ENCODE data around the gene TK1. TPM values are rescaled to one million over a fixed set of nuclear protein-coding genes. Genes with fewer than 3 reads are reported as not detected.

The TK1 gene
- total RNA-seq, 1 experiment from 2014 or later: 133 TPM

- POLR2A ChIA-PET (ENCODE audit: low non-redundant PET): no interaction called here
- Histone ChIP-seq H3K4me1 (ENCODE audit: insufficient read depth, low read length, poor library complexity, severe bottlenecking) (peaks cover 36% of the 10 kb centered on the region), H3K27me3 (replicated peaks; ENCODE audit: insufficient read depth, low read depth, low read length, poor library complexity) (no peaks in the 10 kb centered on the region), H3K27ac (ENCODE audit: low read depth, low read length, poor library complexity, severe bottlenecking) (no peak overlapping the region), H3K36me3 (ENCODE audit: insufficient read depth, low read length, poor library complexity, severe bottlenecking) (no peaks in the 10 kb centered on the region), H3K9me3 (ENCODE audit: low read depth, low read length, poor library complexity, severe bottlenecking) (no peaks in the 10 kb centered on the region), H3K4me3 (ENCODE audit: low read depth, low read length, poor library complexity, severe bottlenecking) (no peak overlapping the region)
- CTCF ChIA-PET: interaction anchor here (0.5 kb wide), 1 partner anchor 481 kb away, joined by 3 read pairs; no protein-coding TSS in a partner anchor
- no peak for DNase-seq (ENCODE audit: low spot score)
- TF ChIP-seq CTCF (conservative IDR thresholded peaks at IDR 0.05; ENCODE audit: low read depth, low read length): no peak
- no peak for TF ChIP-seq EZH2 (IDR thresholded peaks at IDR 0.05; ENCODE audit: borderline replicate concordance, low read depth, low read length, poor library complexity, severe bottlenecking)
- BruUV-seq (replicated peaks): no TSS peak
- intact Hi-C loops (cut with micrococcal nuclease; ENCODE audit: unreplicated experiment): loop anchor here (5.0 kb wide), 1 partner anchor 41 kb away; the partner anchor contains the start of gene SYNGR2
Measured at GRCh38 chr17:78125976-78126894, 60.6 kb downstream of the TK1 start.

GRCh38 chr17:78125138-78125913 is 61.5 kb downstream of the TK1 start:
- H3K4me1 ChIP-seq (ENCODE audit: insufficient read depth, low read length, poor library complexity, severe bottlenecking): peaks cover 30% of the 10 kb centered on the region
- DNase-seq (ENCODE audit: low spot score): no peak
- H3K9me3 ChIP-seq (ENCODE audit: low read depth, low read length, poor library complexity, severe bottlenecking): no peaks in the 10 kb centered on the region
- H3K27me3 ChIP-seq (replicated peaks; ENCODE audit: insufficient read depth, low read depth, low read length, poor library complexity): no peaks in the 10 kb centered on the region
- no peak overlapping the region for H3K27ac ChIP-seq (ENCODE audit: low read depth, low read length, poor library complexity, severe bottlenecking)
- ChIA-PET CTCF (no interaction called here), POLR2A (ENCODE audit: low non-redundant PET) (no interaction called here)
- BruUV-seq (replicated peaks): no TSS peak
- TF ChIP-seq EZH2 (IDR thresholded peaks at IDR 0.05; ENCODE audit: borderline replicate concordance, low read depth, low read length, poor library complexity, severe bottlenecking) (no peak), CTCF (conservative IDR thresholded peaks at IDR 0.05; ENCODE audit: low read depth, low read length) (no peak)
- intact Hi-C loops (cut with micrococcal nuclease; ENCODE audit: unreplicated experiment): loop anchor here (5.0 kb wide), 1 partner anchor 42 kb away; the partner anchor contains the start of gene SYNGR2
- H3K36me3 ChIP-seq (ENCODE audit: insufficient read depth, low read length, poor library complexity, severe bottlenecking): no peaks in the 10 kb centered on the region
- H3K4me3 ChIP-seq (ENCODE audit: low read depth, low read length, poor library complexity, severe bottlenecking): no peak overlapping the region

GRCh38 chr17:78124836-78125137 is 62.1 kb downstream of the TK1 start:
- CTCF ChIA-PET: no interaction called here
- no peak for TF ChIP-seq EZH2 (IDR thresholded peaks at IDR 0.05; ENCODE audit: borderline replicate concordance, low read depth, low read length, poor library complexity, severe bottlenecking)
- TF ChIP-seq CTCF (conservative IDR thresholded peaks at IDR 0.05; ENCODE audit: low read depth, low read length): no peak
- Histone ChIP-seq H3K4me3 (ENCODE audit: low read depth, low read length, poor library complexity, severe bottlenecking) (no peak overlapping the region), H3K4me1 (ENCODE audit: insufficient read depth, low read length, poor library complexity, severe bottlenecking) (peaks cover 26% of the 10 kb centered on the region), H3K36me3 (ENCODE audit: insufficient read depth, low read length, poor library complexity, severe bottlenecking) (no peaks in the 10 kb centered on the region), H3K27ac (ENCODE audit: low read depth, low read length, poor library complexity, severe bottlenecking) (no peak overlapping the region), H3K9me3 (ENCODE audit: low read depth, low read length, poor library complexity, severe bottlenecking) (no peaks in the 10 kb centered on the region), H3K27me3 (replicated peaks; ENCODE audit: insufficient read depth, low read depth, low read length, poor library complexity) (no peaks in the 10 kb centered on the region)
- POLR2A ChIA-PET (ENCODE audit: low non-redundant PET): no interaction called here
- BruUV-seq (replicated peaks): no TSS peak
- intact Hi-C loops (cut with micrococcal nuclease; ENCODE audit: unreplicated experiment): loop anchor here (5.0 kb wide), 1 partner anchor 43 kb away; the partner anchor contains the start of gene SYNGR2
- DNase-seq (ENCODE audit: low spot score): no peak

Other genes with a start within 250 kb of the TK1 start
- gene TNRC6C, start 228.3 kb downstream of the TK1 start, total RNA-seq (2021): 26.7 and 30.2 TPM in 2 replicates
- 21.2 and 22.9 TPM in 2 replicates for gene TMC6, start 58.3 kb downstream of the TK1 start, total RNA-seq (2021)
- 0.32 and 1.0 TPM in 2 replicates for gene TMC8, start 56.3 kb downstream of the TK1 start, total RNA-seq (2021)
- not detected in 2 replicates for gene C17orf99, start 40.7 kb downstream of the TK1 start, total RNA-seq (2021)
- 55.3 and 59.7 TPM in 2 replicates for gene SYNGR2, start 18.5 kb downstream of the TK1 start, total RNA-seq (2021)
- gene AFMID, start 310 bp upstream of the TK1 start, total RNA-seq (2021): 64.1 and 65.0 TPM in 2 replicates
- 158 and 160 TPM in 2 replicates for gene BIRC5, start 27.2 kb upstream of the TK1 start, total RNA-seq (2021)
- not detected in 2 replicates for gene TMEM235, start 44.6 kb upstream of the TK1 start, total RNA-seq (2021)
- 7.2 and 9.5 TPM in 2 replicates for gene SOCS3, start 173.0 kb upstream of the TK1 start, total RNA-seq (2021)
- gene PGS1, start 191.6 kb upstream of the TK1 start, total RNA-seq (2021): 42.5 and 44.2 TPM in 2 replicates

All from A673 (cell line).